ENCODE data around the gene FAM171A2.
"Not testable (repeated sequence)": the region's sequence is repeated elsewhere in the genome, so short reads cannot be mapped to it uniquely, and the experiment has no call there.

The FAM171A2 gene

GRCh38 chr17:44335968-44336367 is 27.7 kb downstream of the FAM171A2 start:
- no peak for DNase-seq (ENCODE audit: low read depth)
- in situ Hi-C loops (cut with HindIII; ENCODE audit: low sequenced_read_pairs), result no loop called here
- no peak overlapping the region for H3K4me3 ChIP-seq (ENCODE audit: low read depth, low read length)
- TF ChIP-seq CTCF (IDR thresholded peaks at IDR 0.05; ENCODE audit: low read depth, low read length, missing control alignments), result no peak

GRCh38 chr17:44335564-44335963 is 28.1 kb downstream of the FAM171A2 start:
- H3K4me3 ChIP-seq (ENCODE audit: low read depth, low read length), result no peak overlapping the region
- no peak for DNase-seq (ENCODE audit: low read depth)
- in situ Hi-C loops (cut with HindIII; ENCODE audit: low sequenced_read_pairs), result no loop called here
- TF ChIP-seq CTCF (IDR thresholded peaks at IDR 0.05; ENCODE audit: low read depth, low read length, missing control alignments), result no peak

- H3K4me3 ChIP-seq (ENCODE audit: low read depth, low read length), result no peak overlapping the region
- TF ChIP-seq CTCF (IDR thresholded peaks at IDR 0.05; ENCODE audit: low read depth, low read length, missing control alignments), result no peak
- in situ Hi-C loops (cut with HindIII; ENCODE audit: low sequenced_read_pairs), result no loop called here
- no peak for DNase-seq (ENCODE audit: low read depth)
These were observed 28.9 kb downstream of the FAM171A2 start for GRCh38 chr17:44334727-44335126.

GRCh38 chr17:44334315-44334714 is 29.3 kb downstream of the FAM171A2 start:
- H3K4me3 ChIP-seq (ENCODE audit: low read depth, low read length), result no peak overlapping the region
- no peak for TF ChIP-seq CTCF (IDR thresholded peaks at IDR 0.05; ENCODE audit: low read depth, low read length, missing control alignments)
- DNase-seq (ENCODE audit: low read depth), result no peak
- in situ Hi-C loops (cut with HindIII; ENCODE audit: low sequenced_read_pairs), result no loop called here

- H3K4me3 ChIP-seq (ENCODE audit: low read depth, low read length), result no peak overlapping the region
- no peak for DNase-seq (ENCODE audit: low read depth)
- TF ChIP-seq CTCF (IDR thresholded peaks at IDR 0.05; ENCODE audit: low read depth, low read length, missing control alignments), result no peak
- in situ Hi-C loops (cut with HindIII; ENCODE audit: low sequenced_read_pairs), result no loop called here
These were observed 30.3 kb downstream of the FAM171A2 start for GRCh38 chr17:44333371-44333770.

GRCh38 chr17:44331249-44331760 is 32.3 kb downstream of the FAM171A2 start:
- H3K4me3 ChIP-seq (ENCODE audit: low read depth, low read length), result no peak overlapping the region
- peak; percentile 47 for DNase-seq (ENCODE audit: low read depth)
- in situ Hi-C loops (cut with HindIII; ENCODE audit: low sequenced_read_pairs), result no loop called here
- peak; percentile 79 for TF ChIP-seq CTCF (IDR thresholded peaks at IDR 0.05; ENCODE audit: low read depth, low read length, missing control alignments)

GRCh38 chr17:44330263-44330662 is 33.4 kb downstream of the FAM171A2 start:
- in situ Hi-C loops (cut with HindIII; ENCODE audit: low sequenced_read_pairs); H3K4me3 ChIP-seq (ENCODE audit: low read depth, low read length); DNase-seq (ENCODE audit: low read depth): not testable (repeated sequence)

- DNase-seq (ENCODE audit: low read depth); in situ Hi-C loops (cut with HindIII; ENCODE audit: low sequenced_read_pairs); H3K4me3 ChIP-seq (ENCODE audit: low read depth, low read length): not testable (repeated sequence)
These were observed 34.1 kb downstream of the FAM171A2 start for GRCh38 chr17:44329516-44329915.

Data from astrocyte of the cerebellum (primary cell).